Omental fat pad (tissue), 4 donors: Measurements from ENCODE around the gene OVOL1. TPM values are rescaled to one million over a fixed set of nuclear protein-coding genes. Genes with fewer than 3 reads are reported as not detected.

Experiments
- ATAC-seq: fragments of 150-250 bp; one replicate; pipeline ENCODE4 v1.9.1; 2016; ENCODE audit warnings: mild to moderate bottlenecking, moderate library complexity; ENCODE audit not compliant: low FRiP score
- DNase-seq: peaks from one replicate; pipeline ENCODE4 v3.0.0-alpha.2; 2019; ENCODE audit warnings: low spot score
- CTCF ChIP-seq, 3 donors: fragments of 450-650 bp; IDR thresholded peaks; one replicate each; pipeline ENCODE4 v1.5.1; 2016 to 2017; ENCODE audit warnings: antibody characterized with exemption in 3 of 3, mild to moderate bottlenecking in 3 of 3, moderate library complexity in 2 of 3
- total RNA-seq, 4 donors: library from RNA; depleted of rRNA; stranded (reverse); fragments of >200 nt; gene quantifications; one replicate each; pipeline ENCODE4 v1.1.0, GENCODE V29; 2016

The OVOL1 gene
- total RNA-seq, 4 donors from 2014 or later, result not detected

- ATAC-seq (peak; percentile 100), DNase-seq (peak; percentile 89)
- TF ChIP-seq CTCF (IDR thresholded peaks at IDR 0.05), result no peak
Observed at GRCh38 chr11:65833297-65834030, 46.6 kb downstream of the OVOL1 start, which contains the start of gene SNX32. SNX32 (plus strand) TSS chr11:65833963; CDS start chr11:65834066, 103 bp downstream.

GRCh38 chr11:65834202-65834601 lies 47.3 kb downstream of the OVOL1 start:
- no peak for ATAC-seq

GRCh38 chr11:65842144-65842543 lies 55.3 kb downstream of the OVOL1 start:
- no peak for TF ChIP-seq CTCF (IDR thresholded peaks at IDR 0.05)
- ATAC-seq (no peak), DNase-seq (no peak)

More at GRCh38 chr11:65834202-65834601, 47.3 kb downstream of the OVOL1 start:
- no peak for TF ChIP-seq CTCF (IDR thresholded peaks at IDR 0.05)
- no peak for DNase-seq

- no peak for ATAC-seq
- TF ChIP-seq CTCF (IDR thresholded peaks at IDR 0.05), result no peak
- DNase-seq, result no peak
Observed at GRCh38 chr11:65843811-65844210, 56.9 kb downstream of the OVOL1 start.

- DNase-seq (no peak), ATAC-seq (no peak)
- no peak for TF ChIP-seq CTCF (IDR thresholded peaks at IDR 0.05)
Observed at GRCh38 chr11:65844231-65844872, 57.5 kb downstream of the OVOL1 start.

Other genes with a start within 250 kb of the OVOL1 start
- 10 to 100 TPM; 67.3 to 84.8 (median 76.5) TPM for gene LTBP3, start 228.7 kb upstream of the OVOL1 start, total RNA-seq
- gene ZNRD2, start 216.6 kb upstream of the OVOL1 start, total RNA-seq, result 10 to 100 TPM; 41.1 to 56.1 (median 50.1) TPM
- gene FAM89B, start 214.5 kb upstream of the OVOL1 start, total RNA-seq, result 10 to 100 TPM; 29.1 to 37.4 (median 33.1) TPM
- 100 to 1,000 TPM in 1 of 4 donors, 10 to 100 TPM in 3; 21.2 to 125 (median 65.6) TPM for gene EHBP1L1, start 211.0 kb upstream of the OVOL1 start, total RNA-seq
- 1 to 10 TPM in 3 of 4 donors, not detected in 1; 1.1 to 1.7 (median 1.5) TPM for gene KCNK7, start 191.3 kb upstream of the OVOL1 start, total RNA-seq
- 10 to 100 TPM; 29.6 to 69.5 (median 44.8) TPM for gene MAP3K11, start 172.8 kb upstream of the OVOL1 start, total RNA-seq
- gene PCNX3, start 171.3 kb upstream of the OVOL1 start, total RNA-seq, result 10 to 100 TPM; 15.8 to 25.1 (median 20.7) TPM
- gene SIPA1, start 149.0 kb upstream of the OVOL1 start, total RNA-seq, result 10 to 100 TPM; 19.3 to 60.5 (median 33.3) TPM
- 10 to 100 TPM; 37.8 to 72.7 (median 46.8) TPM for gene RELA, start 124.1 kb upstream of the OVOL1 start, total RNA-seq
- 10 to 100 TPM; 39.8 to 48.2 (median 44.7) TPM for gene KAT5, start 74.8 kb upstream of the OVOL1 start, total RNA-seq
- gene RNASEH2C, start 66.3 kb upstream of the OVOL1 start, total RNA-seq, result 100 to 1,000 TPM in 3 of 4 donors, 10 to 100 TPM in 1; 89.7 to 192 (median 125) TPM
- 10 to 100 TPM; 15.4 to 32.8 (median 30.9) TPM for gene AP5B1, start 6.1 kb upstream of the OVOL1 start, total RNA-seq
- gene SNX32, start 46.9 kb downstream of the OVOL1 start, total RNA-seq, result 1 to 10 TPM in 2 of 4 donors, under 1 TPM in 2; 0.79 to 1.6 (median 1.1) TPM
- gene CFL1, start 71.1 kb downstream of the OVOL1 start, total RNA-seq, result 100 to 1,000 TPM; 485 to 798 (median 586) TPM
- 10 to 100 TPM; 25.9 to 60.8 (median 28.8) TPM for gene MUS81, start 73.4 kb downstream of the OVOL1 start, total RNA-seq
- 10 to 100 TPM; 39.4 to 81.8 (median 66.1) TPM for gene EFEMP2, start 85.7 kb downstream of the OVOL1 start, total RNA-seq
- gene CTSW, start 92.8 kb downstream of the OVOL1 start, total RNA-seq, result 1 to 10 TPM; 1.6 to 3.9 (median 2.8) TPM
- 10 to 100 TPM; 48.8 to 66.4 (median 54.6) TPM for gene FIBP, start 101.4 kb downstream of the OVOL1 start, total RNA-seq
- 10 to 100 TPM; 40.2 to 85.9 (median 59.4) TPM for gene CCDC85B, start 103.6 kb downstream of the OVOL1 start, total RNA-seq
- gene FOSL1, start 113.3 kb downstream of the OVOL1 start, total RNA-seq, result 100 to 1,000 TPM in 2 of 4 donors, 10 to 100 TPM in 1, 1 to 10 TPM in 1; 2.8 to 223 (median 57.0) TPM
- gene C11orf68, start 132.0 kb downstream of the OVOL1 start, total RNA-seq, result 10 to 100 TPM; 14.0 to 18.8 (median 17.5) TPM
- 10 to 100 TPM; 53.0 to 88.6 (median 72.5) TPM for gene DRAP1, start 132.4 kb downstream of the OVOL1 start, total RNA-seq
- gene TSGA10IP, start 158.4 kb downstream of the OVOL1 start, total RNA-seq, result under 1 TPM in 1 of 4 donors, not detected in 3; 0.24 TPM
- gene SART1, start 174.7 kb downstream of the OVOL1 start, total RNA-seq, result 10 to 100 TPM; 22.5 to 62.4 (median 47.1) TPM
- gene EIF1AD, start 215.1 kb downstream of the OVOL1 start, total RNA-seq, result 10 to 100 TPM; 24.6 to 58.2 (median 28.8) TPM
- 10 to 100 TPM; 24.6 to 40.8 (median 33.0) TPM for gene BANF1, start 215.4 kb downstream of the OVOL1 start, total RNA-seq
- 1 to 10 TPM in 2 of 4 donors, not detected in 2; 1.6 to 6.2 TPM for gene CST6, start 224.9 kb downstream of the OVOL1 start, total RNA-seq
- under 1 TPM in 2 of 4 donors, not detected in 2; 0.24 to 0.69 TPM for gene CATSPER1, start 239.4 kb downstream of the OVOL1 start, total RNA-seq